HL-60/S4 treated with phorbol 12-myristate 13-acetate at 8.2 ng/mL for 4 days and 3 days (cell line): ENCODE results near the gene IRS2.

ENCODE experiments used
- in situ Hi-C: fragments of 300-500 bp; cut with MboI; formaldehyde crosslinking; loops from 2 replicates; pipeline ENCODE4 v1.15.0; 2022; ENCODE audit warnings: low sequenced_read_pairs

The IRS2 gene

GRCh38 chr13:109717686-109718085, 68.7 kb downstream of the IRS2 start:
- in situ Hi-C loops, result no loop called here

- in situ Hi-C loops, result no loop called here
Observed at GRCh38 chr13:109715902-109716301, 70.5 kb downstream of the IRS2 start.

GRCh38 chr13:109713681-109714080, 72.7 kb downstream of the IRS2 start:
- in situ Hi-C loops, result no loop called here

- in situ Hi-C loops, result no loop called here
Observed at GRCh38 chr13:109712124-109712722, 74.2 kb downstream of the IRS2 start.

GRCh38 chr13:109707742-109708617, 78.4 kb downstream of the IRS2 start:
- in situ Hi-C loops, result no loop called here

- in situ Hi-C loops, result no loop called here
Observed at GRCh38 chr13:109707044-109707741, 79.2 kb downstream of the IRS2 start.

- in situ Hi-C loops, result no loop called here
Observed at GRCh38 chr13:109706015-109706715, 80.2 kb downstream of the IRS2 start.

GRCh38 chr13:109704771-109705635, 81.4 kb downstream of the IRS2 start:
- in situ Hi-C loops, result no loop called here

- in situ Hi-C loops, result no loop called here
Observed at GRCh38 chr13:109703250-109703649, 83.1 kb downstream of the IRS2 start.
